ENCODE data around the gene MBD3L3. TPM values are rescaled to one million over a fixed set of nuclear protein-coding genes. Genes with fewer than 3 reads are reported as not detected.

Gene MBD3L3
- polyA plus RNA-seq, 1 donor from 2014 or later = not detected

DNA sequence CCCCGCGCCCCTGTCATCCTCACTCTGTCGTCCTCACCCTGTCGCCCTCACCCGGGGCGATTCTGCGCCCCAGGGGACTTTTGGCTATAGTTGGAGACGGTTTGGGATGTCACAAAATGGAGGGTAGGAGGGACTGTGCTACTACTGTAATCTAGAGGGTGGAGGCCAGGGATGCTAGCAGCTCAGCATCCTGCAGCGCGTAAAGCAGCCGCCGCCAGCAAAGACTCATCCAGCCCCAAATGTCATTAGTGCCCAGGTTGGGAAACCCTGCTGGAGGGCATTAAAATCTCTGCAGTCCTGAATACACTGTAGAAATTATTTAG lies 11.4 kb upstream of the MBD3L3 start (continued):
- TF ChIP-seq, protein P1, sequence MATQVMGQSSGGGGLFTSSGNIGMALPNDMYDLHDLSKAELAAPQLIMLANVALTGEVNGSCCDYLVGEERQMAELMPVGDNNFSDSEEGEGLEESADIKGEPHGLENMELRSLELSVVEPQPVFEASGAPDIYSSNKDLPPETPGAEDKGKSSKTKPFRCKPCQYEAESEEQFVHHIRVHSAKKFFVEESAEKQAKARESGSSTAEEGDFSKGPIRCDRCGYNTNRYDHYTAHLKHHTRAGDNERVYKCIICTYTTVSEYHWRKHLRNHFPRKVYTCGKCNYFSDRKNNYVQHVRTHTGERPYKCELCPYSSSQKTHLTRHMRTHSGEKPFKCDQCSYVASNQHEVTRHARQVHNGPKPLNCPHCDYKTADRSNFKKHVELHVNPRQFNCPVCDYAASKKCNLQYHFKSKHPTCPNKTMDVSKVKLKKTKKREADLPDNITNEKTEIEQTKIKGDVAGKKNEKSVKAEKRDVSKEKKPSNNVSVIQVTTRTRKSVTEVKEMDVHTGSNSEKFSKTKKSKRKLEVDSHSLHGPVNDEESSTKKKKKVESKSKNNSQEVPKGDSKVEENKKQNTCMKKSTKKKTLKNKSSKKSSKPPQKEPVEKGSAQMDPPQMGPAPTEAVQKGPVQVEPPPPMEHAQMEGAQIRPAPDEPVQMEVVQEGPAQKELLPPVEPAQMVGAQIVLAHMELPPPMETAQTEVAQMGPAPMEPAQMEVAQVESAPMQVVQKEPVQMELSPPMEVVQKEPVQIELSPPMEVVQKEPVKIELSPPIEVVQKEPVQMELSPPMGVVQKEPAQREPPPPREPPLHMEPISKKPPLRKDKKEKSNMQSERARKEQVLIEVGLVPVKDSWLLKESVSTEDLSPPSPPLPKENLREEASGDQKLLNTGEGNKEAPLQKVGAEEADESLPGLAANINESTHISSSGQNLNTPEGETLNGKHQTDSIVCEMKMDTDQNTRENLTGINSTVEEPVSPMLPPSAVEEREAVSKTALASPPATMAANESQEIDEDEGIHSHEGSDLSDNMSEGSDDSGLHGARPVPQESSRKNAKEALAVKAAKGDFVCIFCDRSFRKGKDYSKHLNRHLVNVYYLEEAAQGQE (IDR thresholded peaks at IDR 0.05; ENCODE audit: borderline replicate concordance) = no peak
- no peak for TF ChIP-seq EP300 (conservative IDR thresholded peaks at IDR 0.05; ENCODE audit: poor library complexity, severe bottlenecking)

GRCh38 chr19:7069042-7069903 lies 10.8 kb upstream of the MBD3L3 start, which contains the start of gene ZNF557:
TSS of gene ZNF557 (plus strand) at chr19:7069703. CDS start at chr19:7075075, 5,372 bp downstream.
- no peaks in the 10 kb centered on the region for H3K9me3 ChIP-seq (ENCODE audit: low read length)
- TF ChIP-seq CTCF (IDR thresholded peaks at IDR 0.05; ENCODE audit: poor library complexity, severe bottlenecking) = no peak
- TF ChIP-seq TAF1 (IDR thresholded peaks at IDR 0.05; ENCODE audit: low read depth) = peak; percentile 60
- TF ChIP-seq RAD21 (conservative IDR thresholded peaks at IDR 0.05) = peak; percentile 25
- no peak for TF ChIP-seq EZH2 (IDR thresholded peaks at IDR 0.05; ENCODE audit: borderline replicate concordance, insufficient read depth, low read length, poor library complexity, severe bottlenecking)
- TF ChIP-seq, protein P1 (IDR thresholded peaks at IDR 0.05; ENCODE audit: borderline replicate concordance) = peak; percentile 29
- TF ChIP-seq MXI1 (conservative IDR thresholded peaks at IDR 0.05; ENCODE audit: poor library complexity, severe bottlenecking) = peak; percentile 95
- TF ChIP-seq EP300 (conservative IDR thresholded peaks at IDR 0.05; ENCODE audit: poor library complexity, severe bottlenecking) = peak; percentile 52
- no peak for TF ChIP-seq SMC3 (conservative IDR thresholded peaks at IDR 0.05; ENCODE audit: poor library complexity)
- TF ChIP-seq POLR2AphosphoS5 (IDR thresholded peaks at IDR 0.05) = peak; percentile 83
- peak within 1 kb of the TSS; percentile 85 for H3K9ac ChIP-seq (ENCODE audit: low read length)
- H4K20me1 ChIP-seq (ENCODE audit: insufficient read depth) = no peaks in the 10 kb centered on the region
- H3K9me2 ChIP-seq (ENCODE audit: insufficient read depth, low read length) = no peaks in the 10 kb centered on the region
- no peaks in the 10 kb centered on the region for H3K36me3 ChIP-seq (ENCODE audit: insufficient read depth, low read length)
- peak within 1 kb of the TSS; percentile 73 for H2AFZ ChIP-seq (ENCODE audit: low read depth, low read length)
- peaks cover 9% of the 10 kb centered on the region for H3K79me2 ChIP-seq (replicated peaks; ENCODE audit: insufficient read depth, low read length)
- no peaks in the 10 kb centered on the region for H3K27me3 ChIP-seq (ENCODE audit: insufficient read depth, low read depth, low read length)
- H3K4me2 ChIP-seq (ENCODE audit: low read length) = peak within 1 kb of the TSS; percentile 71
- H3K4me3 ChIP-seq (ENCODE audit: low read length) = peak within 1 kb of the TSS; percentile 98
- H3K27ac ChIP-seq (ENCODE audit: low read length) = peak within 1 kb of the TSS; percentile 89
- H3F3A ChIP-seq (ENCODE audit: insufficient read depth, low read length, poor library complexity, severe bottlenecking) = no peaks in the 10 kb centered on the region

Measured in neural cell (in vitro differentiated cells).